ENCODE results near the gene ETV3L.
"Not testable (repeated sequence)": the region's sequence is repeated elsewhere in the genome, so short reads cannot be mapped to it uniquely, and the experiment has no call there.

Gene ETV3L

DNA sequence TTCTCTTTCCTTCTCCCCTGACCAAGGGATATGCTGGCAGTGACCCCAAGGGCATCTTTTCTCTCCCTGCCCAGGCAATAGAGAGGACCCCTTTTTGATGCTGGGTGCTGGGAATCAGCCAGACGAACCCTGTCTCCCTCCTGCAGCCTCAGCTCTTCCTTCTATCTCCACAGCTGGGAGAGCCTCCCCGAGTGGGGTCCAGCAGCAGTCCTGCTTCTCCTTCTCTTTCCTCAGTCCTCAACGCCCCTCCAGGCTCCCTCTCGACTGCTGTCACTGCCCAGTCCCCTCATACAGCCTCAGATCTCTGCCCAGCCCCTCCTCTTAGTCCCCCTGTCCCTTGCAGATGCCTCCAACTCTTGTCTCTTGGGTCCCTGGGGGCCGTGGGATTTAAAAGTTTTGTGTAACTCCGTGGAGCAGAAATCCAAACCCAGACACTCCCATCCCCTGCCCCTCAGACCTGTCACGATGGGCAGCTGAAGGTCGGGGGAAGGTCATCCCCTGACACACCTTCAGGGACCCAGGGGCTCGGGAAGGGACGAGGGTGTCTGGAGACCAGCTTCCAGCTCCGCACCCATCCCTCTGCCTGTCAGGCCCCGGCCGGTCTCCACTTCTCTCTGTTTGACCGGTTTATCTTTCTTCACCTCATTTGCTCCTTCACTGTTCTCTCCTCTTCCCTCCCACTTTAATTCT lies 5.8 kb upstream of the ETV3L start:
- DNase-seq (ENCODE audit: low read depth in 1 of 2, low spot score in 1 of 2) = no peak

DNA sequence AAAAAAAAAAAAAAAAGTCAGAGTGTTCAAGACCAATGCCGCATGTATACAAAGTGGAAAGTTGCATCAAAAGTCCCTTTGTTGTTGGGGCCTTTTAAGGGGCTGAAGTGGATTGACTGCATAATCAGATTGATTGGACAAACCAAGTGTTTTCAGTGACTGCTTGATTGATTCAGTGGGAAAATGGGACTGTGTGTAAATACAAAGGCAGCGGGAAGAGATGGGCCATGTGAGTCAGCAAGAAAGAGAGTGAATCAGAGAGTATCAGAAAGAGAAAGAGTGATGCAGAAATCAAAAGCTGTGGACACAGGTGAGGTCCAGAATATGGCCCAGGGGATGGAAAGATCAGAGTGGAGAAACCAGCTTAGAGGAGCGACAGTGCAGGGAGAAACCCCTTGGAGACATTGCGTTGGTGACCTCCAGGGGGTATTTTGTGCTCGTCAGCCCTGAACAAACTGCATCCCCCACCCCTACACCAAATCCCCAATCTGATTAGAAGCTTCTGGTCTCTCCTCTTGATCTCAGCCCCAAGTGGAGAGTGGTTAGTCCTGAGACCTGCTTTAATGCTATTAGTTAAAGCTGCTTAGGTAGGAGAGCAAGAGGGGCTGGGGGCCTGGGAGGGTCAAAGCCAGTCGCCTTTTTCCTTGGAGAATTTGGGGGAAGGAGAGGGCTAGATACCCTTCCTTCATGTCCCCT lies 5.1 kb upstream of the ETV3L start:
- no peak for DNase-seq (ENCODE audit: low read depth in 1 of 2, low spot score in 1 of 2)

DNA sequence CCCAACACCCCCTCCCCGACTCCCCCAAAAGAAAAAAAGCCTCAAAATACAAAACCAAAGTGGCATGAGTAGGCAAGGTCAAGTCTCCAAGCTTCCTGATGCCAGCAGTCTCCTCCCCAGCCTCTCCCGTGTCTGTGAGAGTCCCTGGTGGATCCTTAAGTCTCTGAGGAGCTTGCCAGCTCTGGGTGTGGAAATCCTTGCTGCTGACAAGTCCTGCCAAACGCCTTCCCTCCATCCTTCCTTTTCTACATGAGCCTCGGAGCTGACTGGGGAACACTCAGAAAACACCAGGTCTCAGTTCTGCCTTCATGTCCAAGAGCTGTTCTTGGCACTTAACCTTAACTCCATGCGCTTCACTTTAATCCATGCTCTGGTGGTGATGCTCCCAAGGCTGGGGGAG lies 3.7 kb upstream of the ETV3L start:
- DNase-seq (ENCODE audit: low read depth in 1 of 2, low spot score in 1 of 2) = no peak

DNA sequence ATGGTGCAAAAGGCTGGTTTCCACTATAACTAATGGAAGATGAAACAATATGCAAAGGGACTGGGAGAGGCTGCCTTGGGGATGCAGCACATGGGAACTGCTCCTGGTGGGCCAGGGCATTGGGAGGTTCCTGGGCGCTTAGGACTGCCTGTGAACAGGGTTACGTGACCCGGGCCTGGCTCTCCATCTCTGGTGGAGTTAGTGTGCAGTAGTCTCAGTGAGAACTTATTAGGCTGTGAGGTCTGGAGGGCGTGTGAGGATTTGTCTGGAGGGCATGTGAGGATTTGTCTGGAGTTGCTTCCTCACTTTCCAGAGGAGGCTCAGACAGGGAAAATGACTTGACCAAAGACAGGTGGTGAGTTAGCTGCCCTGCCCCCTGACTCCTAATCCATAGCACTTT lies 1.5 kb upstream of the ETV3L start:
- no peak for DNase-seq (ENCODE audit: low read depth in 1 of 2, low spot score in 1 of 2)

- DNase-seq (ENCODE audit: low read depth in 1 of 2, low spot score in 1 of 2) = not testable (repeated sequence)
Observed at GRCh38 chr1:157098987-157099632, 498 bp downstream of the ETV3L start.

GRCh38 chr1:157098519-157098918 lies 1.1 kb downstream of the ETV3L start:
- DNase-seq (ENCODE audit: low read depth in 1 of 2, low spot score in 1 of 2) = no peak

DNA sequence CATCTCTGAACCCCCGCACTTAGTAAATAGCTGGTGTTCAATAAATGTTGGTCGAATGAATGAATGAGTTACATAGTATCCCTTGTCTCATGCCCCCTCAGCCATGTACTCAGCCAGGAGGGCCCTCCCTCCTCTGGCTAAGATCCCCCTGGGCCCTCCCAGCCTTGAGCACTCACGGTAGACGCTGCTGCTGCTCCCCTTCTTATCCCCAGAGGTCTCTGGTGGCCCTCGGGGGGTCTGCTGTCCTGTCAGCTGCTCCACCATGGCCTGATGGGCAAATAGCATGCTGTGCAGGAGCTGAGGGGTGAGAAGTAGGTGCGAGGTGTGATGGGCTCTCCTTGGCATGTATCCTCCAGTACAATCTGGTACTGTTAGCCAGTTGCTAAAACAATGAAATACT lies 1.9 kb downstream of the ETV3L start:
- no peak for DNase-seq (ENCODE audit: low read depth in 1 of 2, low spot score in 1 of 2)

GRCh38 chr1:157096881-157097280 lies 2.7 kb downstream of the ETV3L start:
- no peak for DNase-seq (ENCODE audit: low read depth in 1 of 2, low spot score in 1 of 2)

GRCh38 chr1:157095551-157095950 lies 4.1 kb downstream of the ETV3L start:
- DNase-seq (ENCODE audit: low read depth in 1 of 2, low spot score in 1 of 2) = no peak

GRCh38 chr1:157095091-157095490 lies 4.5 kb downstream of the ETV3L start:
- no peak for DNase-seq (ENCODE audit: low read depth in 1 of 2, low spot score in 1 of 2)

GRCh38 chr1:157092831-157093230 lies 6.8 kb downstream of the ETV3L start:
- DNase-seq (ENCODE audit: low read depth in 1 of 2, low spot score in 1 of 2) = no peak

DNA sequence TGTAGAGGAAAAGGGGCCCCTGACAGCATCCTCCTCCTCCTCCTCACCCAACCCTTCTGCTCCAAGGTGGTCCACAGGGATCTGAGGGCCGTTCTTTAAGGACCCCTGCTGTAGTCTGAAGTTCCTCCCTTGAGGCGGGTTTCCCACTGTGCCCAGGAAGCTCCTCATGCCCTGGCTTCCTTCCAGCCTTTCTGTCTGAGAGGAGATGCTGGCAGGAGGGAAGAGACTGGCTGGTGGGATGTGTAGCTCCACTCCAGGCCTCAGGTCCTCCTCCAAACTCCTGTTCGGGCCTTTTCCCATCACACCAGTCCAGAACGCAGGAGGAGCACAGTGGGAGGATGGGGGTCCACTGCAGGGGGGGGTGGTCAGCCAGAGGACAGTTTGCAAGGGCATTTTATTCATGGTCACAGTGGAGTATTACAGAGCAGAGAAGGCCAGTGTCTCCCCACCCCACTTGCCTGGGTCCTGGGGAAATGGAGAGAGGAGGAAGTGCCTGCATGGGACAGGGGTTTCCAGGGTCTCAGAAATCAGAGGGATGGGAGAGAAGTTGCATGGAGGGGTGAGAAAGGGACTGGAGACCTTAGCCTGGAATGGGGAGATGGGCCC lies 7.8 kb downstream of the ETV3L start:
- DNase-seq (ENCODE audit: low read depth in 1 of 2, low spot score in 1 of 2) = no peak

- no peak for DNase-seq (ENCODE audit: low read depth in 1 of 2, low spot score in 1 of 2)
Observed at GRCh38 chr1:157091186-157091585, 8.4 kb downstream of the ETV3L start.

DNA sequence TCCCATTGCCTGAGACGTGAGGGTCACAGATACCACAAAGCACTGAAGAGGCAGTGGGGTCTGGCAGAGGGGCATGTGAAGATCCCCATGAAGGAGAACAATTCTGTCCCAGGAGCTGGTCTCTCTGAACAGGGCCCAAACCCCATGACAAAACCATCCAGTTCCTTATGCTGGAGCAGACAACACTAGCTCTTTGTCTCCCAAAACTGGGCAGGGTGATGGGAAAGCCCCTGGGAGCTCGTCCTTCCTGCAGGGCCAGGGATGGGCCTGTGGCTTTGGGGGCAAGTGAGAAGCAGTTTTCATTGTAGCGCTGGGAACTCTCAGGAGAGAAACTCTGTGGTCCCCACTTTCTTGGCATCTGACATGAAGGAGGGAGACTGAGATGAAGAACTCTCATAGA lies 8.8 kb downstream of the ETV3L start:
- DNase-seq (ENCODE audit: low read depth in 1 of 2, low spot score in 1 of 2) = no peak

- peak; percentile 67 to 78 for DNase-seq (ENCODE audit: low read depth in 1 of 2, low spot score in 1 of 2)
Observed at GRCh38 chr1:157090196-157090647, 9.4 kb downstream of the ETV3L start.

- DNase-seq (ENCODE audit: low read depth in 1 of 2, low spot score in 1 of 2) = no peak
Observed at GRCh38 chr1:157089789-157090188, 9.8 kb downstream of the ETV3L start.

GRCh38 chr1:157088607-157089006 lies 11.0 kb downstream of the ETV3L start:
- no peak for DNase-seq (ENCODE audit: low read depth in 1 of 2, low spot score in 1 of 2)

GRCh38 chr1:157087030-157087429 lies 12.6 kb downstream of the ETV3L start:
- no peak for DNase-seq (ENCODE audit: low read depth in 1 of 2, low spot score in 1 of 2)

DNA sequence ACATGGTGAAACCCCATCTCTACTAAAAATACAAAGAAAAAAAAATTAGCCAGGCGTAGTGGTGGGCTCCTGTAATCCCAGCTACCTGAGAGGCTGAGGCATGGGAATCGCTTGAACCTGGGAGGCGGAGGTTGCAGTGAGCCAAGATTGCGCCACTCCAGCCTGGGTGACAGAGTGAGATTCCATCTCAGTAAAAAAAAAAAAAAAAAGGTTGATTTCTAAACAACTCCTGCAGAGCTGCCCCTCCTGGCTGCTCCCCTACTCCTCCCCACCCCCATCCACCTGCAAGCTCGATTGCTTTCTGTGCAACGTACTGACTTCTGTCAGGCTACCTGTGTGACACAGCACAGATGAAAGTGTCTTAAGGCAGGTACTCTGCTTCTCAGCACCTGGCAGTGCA lies 13.3 kb downstream of the ETV3L start:
- DNase-seq (ENCODE audit: low read depth in 1 of 2, low spot score in 1 of 2) = no peak

GRCh38 chr1:157085421-157085820 lies 14.2 kb downstream of the ETV3L start:
- DNase-seq (ENCODE audit: low read depth in 1 of 2, low spot score in 1 of 2) = no peak

- DNase-seq (ENCODE audit: low read depth in 1 of 2, low spot score in 1 of 2) = no peak
Observed at GRCh38 chr1:157084720-157085119, 14.9 kb downstream of the ETV3L start.

- no peak for DNase-seq (ENCODE audit: low read depth in 1 of 2, low spot score in 1 of 2)
Observed at GRCh38 chr1:157081707-157082106, 17.9 kb downstream of the ETV3L start.
